Thoracic aorta (tissue), 2 donors: ENCODE data around the gene TCF7. TPM values are rescaled to one million over a fixed set of nuclear protein-coding genes. Genes with fewer than 3 reads are reported as not detected.

Source experiments
- ATAC-seq: fragments of 150-250 bp; one replicate; pipeline ENCODE4 v1.8.0; 2017; ENCODE audit warnings: low read depth; ENCODE audit not compliant: insufficient number of reproducible peaks, low FRiP score
- DNase-seq: peaks from one replicate; pipeline ENCODE4 v3.0.0-alpha.2; 2020; ENCODE audit warnings: low spot score
- H3K27ac ChIP-seq, 2 donors: fragments of 200-600 bp; sonication (generic); 1 replicate in 1 of 2; 2 replicates in 1 of 2; pipeline ENCODE4 v1.5.1; 2016; ENCODE audit warnings: mild to moderate bottlenecking in 2 of 2, moderate library complexity in 2 of 2
- H3K27me3 ChIP-seq: fragments of 200-600 bp; sonication (generic); replicated peaks from 2 replicates; pipeline ENCODE4 v1.6.0; 2016; ENCODE audit warnings: mild to moderate bottlenecking; ENCODE audit not compliant: insufficient read depth
- H3K36me3 ChIP-seq: fragments of 200-600 bp; sonication (generic); one replicate; pipeline ENCODE4 v1.5.1; 2016
- H3K4me1 ChIP-seq, 2 donors: fragments of 200-600 bp; sonication (generic); 1 replicate in 1 of 2; 2 replicates in 1 of 2; pipeline versions ENCODE4 v1.5.1 to v1.6.0; 2016; ENCODE audit warnings: low read depth in 2 of 2, mild to moderate bottlenecking in 1 of 2; ENCODE audit not compliant: control insufficient read depth in 1 of 2
- H3K4me3 ChIP-seq: fragments of 200-600 bp; sonication (generic); 2 replicates; pipeline ENCODE4 v1.5.1; 2016; ENCODE audit warnings: mild to moderate bottlenecking
- H3K9me3 ChIP-seq: fragments of 200-600 bp; sonication (generic); 2 replicates; pipeline ENCODE4 v1.5.1; 2016
- total RNA-seq, 2 donors: library from RNA; depleted of rRNA; stranded (reverse); fragments of >200 nt; gene quantifications; one replicate each; pipeline versions ENCODE4 v1.1.0 to v1.2.3, GENCODE V29; 2016
- TF ChIP-seq, protein P1 (sequence below): fragments of 200-600 bp; sonication (generic); IDR thresholded peaks from one replicate; pipeline ENCODE4 v1.5.1; 2019; ENCODE audit warnings: antibody characterized with exemption

TCF7 gene
- total RNA-seq, 2 donors from 2014 or later: 0.54 to 2.1 TPM

DNA sequence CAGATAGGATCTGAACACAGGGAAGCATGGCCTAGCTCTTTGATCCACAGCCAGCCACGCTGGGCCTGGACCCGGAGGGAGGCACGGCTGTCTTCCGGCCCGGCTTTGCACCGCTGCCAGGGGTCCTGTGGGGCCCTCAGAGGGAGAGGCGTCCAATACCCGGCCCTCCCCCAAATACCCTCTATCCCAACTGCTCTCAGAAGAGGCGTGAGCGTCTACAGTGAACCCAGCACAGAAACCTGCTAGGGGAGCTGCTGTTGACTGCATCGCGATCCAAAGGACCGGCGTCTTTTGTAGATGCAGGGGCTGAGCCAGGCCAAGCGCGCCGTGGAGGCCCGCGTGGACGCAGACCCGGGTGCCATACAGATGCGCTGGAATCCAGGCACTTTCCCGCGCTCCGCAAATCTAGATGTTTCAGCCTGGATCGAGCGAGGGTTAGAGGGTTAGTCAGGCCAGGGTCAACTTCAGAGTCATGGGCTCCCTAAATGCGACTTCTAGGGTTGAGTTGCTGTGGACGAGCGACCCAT lies 1.1 kb upstream of the TCF7 start:
- DNase-seq (no peak), ATAC-seq (no peak)
- Histone ChIP-seq H3K4me3 (peak overlapping the region; percentile 81), H3K27ac (no peak overlapping the region), H3K4me1 (peaks cover 6 to 16% of the 10 kb centered on the region in 2 donors), H3K9me3 (no peaks in the 10 kb centered on the region), H3K36me3 (no peaks in the 10 kb centered on the region), H3K27me3 (no peaks in the 10 kb centered on the region)
- TF ChIP-seq, protein P1, sequence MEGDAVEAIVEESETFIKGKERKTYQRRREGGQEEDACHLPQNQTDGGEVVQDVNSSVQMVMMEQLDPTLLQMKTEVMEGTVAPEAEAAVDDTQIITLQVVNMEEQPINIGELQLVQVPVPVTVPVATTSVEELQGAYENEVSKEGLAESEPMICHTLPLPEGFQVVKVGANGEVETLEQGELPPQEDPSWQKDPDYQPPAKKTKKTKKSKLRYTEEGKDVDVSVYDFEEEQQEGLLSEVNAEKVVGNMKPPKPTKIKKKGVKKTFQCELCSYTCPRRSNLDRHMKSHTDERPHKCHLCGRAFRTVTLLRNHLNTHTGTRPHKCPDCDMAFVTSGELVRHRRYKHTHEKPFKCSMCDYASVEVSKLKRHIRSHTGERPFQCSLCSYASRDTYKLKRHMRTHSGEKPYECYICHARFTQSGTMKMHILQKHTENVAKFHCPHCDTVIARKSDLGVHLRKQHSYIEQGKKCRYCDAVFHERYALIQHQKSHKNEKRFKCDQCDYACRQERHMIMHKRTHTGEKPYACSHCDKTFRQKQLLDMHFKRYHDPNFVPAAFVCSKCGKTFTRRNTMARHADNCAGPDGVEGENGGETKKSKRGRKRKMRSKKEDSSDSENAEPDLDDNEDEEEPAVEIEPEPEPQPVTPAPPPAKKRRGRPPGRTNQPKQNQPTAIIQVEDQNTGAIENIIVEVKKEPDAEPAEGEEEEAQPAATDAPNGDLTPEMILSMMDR: no peak

DNA sequence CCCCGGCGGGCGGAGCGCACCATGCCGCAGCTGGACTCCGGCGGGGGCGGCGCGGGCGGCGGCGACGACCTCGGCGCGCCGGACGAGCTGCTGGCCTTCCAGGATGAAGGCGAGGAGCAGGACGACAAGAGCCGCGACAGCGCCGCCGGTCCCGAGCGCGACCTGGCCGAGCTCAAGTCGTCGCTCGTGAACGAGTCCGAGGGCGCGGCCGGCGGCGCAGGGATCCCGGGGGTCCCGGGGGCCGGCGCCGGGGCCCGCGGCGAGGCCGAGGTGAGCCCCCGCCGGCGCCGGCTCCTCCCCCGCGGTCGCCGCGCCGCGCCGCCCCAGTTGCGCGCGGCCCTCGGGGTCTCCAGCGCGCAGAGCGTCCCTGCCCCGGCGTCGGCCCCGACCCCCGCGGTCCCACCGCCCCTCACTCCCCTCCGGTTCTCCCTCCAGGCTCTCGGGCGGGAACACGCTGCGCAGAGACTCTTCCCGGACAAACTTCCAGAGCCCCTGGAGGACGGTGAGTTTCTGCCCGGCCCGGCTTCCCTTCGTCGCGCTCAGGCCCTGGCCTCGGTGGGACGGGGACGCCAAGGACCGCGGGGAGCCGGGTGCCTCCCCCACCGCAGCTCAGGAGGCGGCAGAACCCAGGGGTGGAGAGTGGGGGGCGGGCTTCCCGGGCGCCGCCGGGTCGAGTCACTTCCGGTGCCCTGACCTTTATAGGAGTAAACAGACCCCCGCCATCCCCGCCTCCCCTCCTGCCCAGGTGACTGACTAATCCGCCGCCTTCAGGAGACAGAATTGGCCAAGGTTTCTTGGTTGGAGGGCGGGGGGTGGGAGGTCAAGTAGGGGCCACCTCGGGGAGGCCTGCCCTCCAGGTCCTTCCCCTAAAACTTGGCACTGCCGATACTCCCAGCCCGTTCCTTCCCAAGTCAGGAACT lies 665 bp downstream of the TCF7 start:
- Histone ChIP-seq H3K4me1 (peaks cover 6 to 16% of the 10 kb centered on the region in 2 donors), H3K4me3 (peak overlapping the region; percentile 81), H3K36me3 (no peaks in the 10 kb centered on the region), H3K9me3 (no peaks in the 10 kb centered on the region), H3K27me3 (no peaks in the 10 kb centered on the region), H3K27ac (no peak overlapping the region)
- ATAC-seq (no peak), DNase-seq (no peak)
- TF ChIP-seq, protein P1: no peak

DNA sequence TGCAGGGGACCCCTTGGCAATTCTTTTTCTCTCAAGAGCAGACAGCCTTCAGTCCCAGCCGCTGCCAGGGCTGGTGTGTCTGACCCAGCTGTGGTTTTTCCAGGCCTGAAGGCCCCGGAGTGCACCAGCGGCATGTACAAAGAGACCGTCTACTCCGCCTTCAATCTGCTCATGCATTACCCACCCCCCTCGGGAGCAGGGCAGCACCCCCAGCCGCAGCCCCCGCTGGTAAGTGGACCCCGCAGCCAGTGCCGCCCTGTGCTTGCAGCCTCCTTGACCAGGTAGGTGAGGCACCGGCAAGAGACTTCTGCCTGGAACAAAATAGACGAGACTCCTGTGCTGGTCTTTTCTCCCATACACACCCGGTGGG lies 1.3 kb downstream of the TCF7 start:
- Histone ChIP-seq H3K9me3 (no peaks in the 10 kb centered on the region), H3K36me3 (no peaks in the 10 kb centered on the region), H3K27me3 (no peaks in the 10 kb centered on the region), H3K4me1 (peaks cover 6 to 16% of the 10 kb centered on the region in 2 donors), H3K27ac (no peak overlapping the region), H3K4me3 (peak overlapping the region; percentile 81)
- ATAC-seq (no peak), DNase-seq (no peak)
- TF ChIP-seq, protein P1: no peak

DNA sequence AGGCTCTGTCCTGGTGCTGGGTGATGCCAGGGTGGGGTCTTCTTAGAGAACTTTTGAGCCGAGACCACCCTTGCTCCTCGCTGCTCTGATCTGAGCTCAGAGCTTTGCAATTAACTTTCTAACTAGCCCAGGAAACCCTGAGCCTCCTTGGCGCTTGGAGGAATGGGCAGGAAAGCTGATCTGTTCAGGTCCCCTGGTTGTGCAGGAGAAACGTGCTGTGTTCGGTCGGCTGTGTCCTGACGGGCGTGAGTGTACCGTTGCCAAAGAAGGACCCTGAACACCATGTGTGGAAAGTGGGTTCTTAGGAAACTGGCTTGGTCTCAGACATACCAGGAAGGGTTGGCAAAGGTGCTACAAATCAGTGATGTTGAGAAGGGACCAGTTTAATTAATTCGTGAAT lies 1.8 kb downstream of the TCF7 start:
- TF ChIP-seq, protein P1: no peak
- Histone ChIP-seq H3K27ac (no peak overlapping the region), H3K9me3 (no peaks in the 10 kb centered on the region), H3K36me3 (no peaks in the 10 kb centered on the region), H3K4me3 (no peak overlapping the region), H3K27me3 (no peaks in the 10 kb centered on the region), H3K4me1 (peaks cover 6 to 16% of the 10 kb centered on the region in 2 donors)
- ATAC-seq: no peak
- DNase-seq: no peak
